HepG2 (cell line): ENCODE measurements around the gene MT1A. TPM values are rescaled to one million over a fixed set of nuclear protein-coding genes. Genes with fewer than 3 reads are reported as not detected.

Experiments used
- CENPX ChIP-seq: sonication (generic); formaldehyde crosslinking; IDR thresholded peaks from 2 replicates; pipeline ENCODE4 v1.9.0; 2021; ENCODE audit warnings: mild to moderate bottlenecking, missing genetic modification reagents, moderate library complexity
- EP300 ChIP-seq, 3 experiments: sonication (generic) in 1 of 3; formaldehyde crosslinking in 1 of 3; IDR thresholded peaks; 2 replicates each; pipeline versions ENCODE4 v1.5.1 to v1.6.1; 2011 to 2020; ENCODE audit warnings: low read depth in 2 of 3, low read length in 2 of 3, borderline replicate concordance in 1 of 3, improper control_type of control experiment in 1 of 3, mild to moderate bottlenecking in 1 of 3, missing genetic modification reagents in 1 of 3, moderate library complexity in 1 of 3
- GPBP1L1 ChIP-seq: sonication (generic); formaldehyde crosslinking; IDR thresholded peaks from 2 replicates; pipeline ENCODE4 v1.5.0; 2020; ENCODE audit warnings: mild to moderate bottlenecking, missing genetic modification reagents
- HNF4A ChIP-seq: sonication (generic); formaldehyde crosslinking; IDR thresholded peaks from 2 replicates; pipeline ENCODE4 v1.4.0; 2020; ENCODE audit warnings: missing genetic modification reagents
- ZNF318 ChIP-seq: sonication (generic); formaldehyde crosslinking; IDR thresholded peaks from 2 replicates; pipeline ENCODE4 v1.4.0; 2020; ENCODE audit warnings: mild to moderate bottlenecking, missing genetic modification reagents
- ZNF430 ChIP-seq: sonication (generic); formaldehyde crosslinking; IDR thresholded peaks from 2 replicates; pipeline ENCODE4 v1.9.0; 2021; ENCODE audit warnings: mild to moderate bottlenecking, missing genetic modification reagents
- ZNF678 ChIP-seq: sonication (generic); formaldehyde crosslinking; IDR thresholded peaks from 2 replicates; pipeline ENCODE4 v1.4.0; 2020; ENCODE audit warnings: mild to moderate bottlenecking, missing genetic modification reagents
- ZSCAN25 ChIP-seq: sonication (generic); formaldehyde crosslinking; IDR thresholded peaks from 2 replicates; pipeline ENCODE4 v1.8.0; 2022; ENCODE audit warnings: mild to moderate bottlenecking, missing genetic modification reagents
- polyA plus RNA-seq, 8 experiments: library from polyadenylated mRNA; depleted of rRNA in 3 of 8; stranded (reverse) in 7 of 8; unstranded in 1 of 8; fragments of >200 nt; fragmentation: Illumina TruSeq in 4 of 8; extraction: Trizol in 4 of 8; gene quantifications; 2 replicates each; pipeline versions ENCODE4 v1.2.1 to v1.2.3, GENCODE V29; 2011 to 2016; ENCODE audit warnings: low read depth in 4 of 8, missing spikeins in 1 of 8, mixed read lengths in 1 of 8; ENCODE audit not compliant: insufficient read depth in 1 of 8
- total RNA-seq, 5 experiments: library from RNA; depleted of rRNA; stranded (reverse); fragments of >200 nt; fragmentation: Illumina TruSeq; extraction: Trizol; gene quantifications; 2 replicates each; pipeline ENCODE4 v1.2.3, GENCODE V29; 2016; ENCODE audit warnings: low read depth in 1 of 5
- TF ChIP-seq, protein P1 (sequence below): sonication (generic); formaldehyde crosslinking; IDR thresholded peaks from 2 replicates; pipeline ENCODE4 v1.5.0; 2020; ENCODE audit warnings: missing genetic modification reagents, mild to moderate bottlenecking, borderline replicate concordance
- TF ChIP-seq, protein P2 (sequence below): sonication (generic); formaldehyde crosslinking; IDR thresholded peaks from 2 replicates; pipeline ENCODE4 v1.4.0; 2020; ENCODE audit warnings: missing genetic modification reagents
- TF ChIP-seq, protein P3 (sequence below): sonication (generic); formaldehyde crosslinking; IDR thresholded peaks from 2 replicates; pipeline ENCODE4 v1.5.0; 2020; ENCODE audit warnings: mild to moderate bottlenecking, missing genetic modification reagents, moderate library complexity

The MT1A gene
- total and polyA plus RNA-seq, 2 of the 13 experiments (the other 11 are each of a cell fraction or from before 2014, with no cell fraction given), result 8.3 to 10.4 TPM

DNA sequence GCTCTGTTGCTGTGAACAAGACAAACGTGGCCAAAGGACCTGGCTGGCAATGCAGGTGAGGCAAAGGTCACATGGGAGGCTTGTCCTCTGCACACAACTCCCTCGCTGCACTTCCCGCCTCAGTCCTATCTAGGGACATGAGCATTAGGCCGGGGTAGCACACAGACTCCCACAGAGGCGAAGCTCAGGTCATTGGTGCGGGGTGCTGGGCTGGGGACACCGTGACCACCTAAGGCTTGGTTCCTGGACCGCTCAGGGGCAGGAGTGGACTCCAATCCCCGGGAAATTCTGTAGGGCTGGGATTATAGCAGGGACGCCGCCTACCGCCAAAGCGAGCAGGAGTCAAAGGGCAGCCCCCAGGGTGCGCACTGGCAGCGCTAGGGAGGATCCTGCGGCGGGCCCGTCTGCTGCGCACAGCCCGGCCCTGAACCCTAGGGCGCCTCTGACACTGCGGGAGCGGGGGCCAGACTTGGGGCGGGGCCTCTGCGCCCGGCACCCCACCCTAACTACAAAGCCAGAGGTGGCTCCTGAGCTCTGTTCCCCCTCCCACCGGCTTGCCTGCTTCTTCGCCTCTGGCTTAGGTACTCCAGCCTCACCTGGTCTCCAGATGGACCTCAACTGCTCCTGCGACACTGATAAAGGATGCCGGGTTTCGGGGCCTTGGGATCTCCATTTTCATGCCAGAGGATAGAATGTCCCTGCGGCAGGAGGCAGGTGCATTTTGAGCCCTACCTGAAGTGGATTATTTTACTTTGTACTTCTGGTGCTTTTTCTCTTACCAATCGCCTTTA lies 9.4 kb downstream of the MT1A start (continued):
- TF ChIP-seq ZNF318 (peak; percentile 52; the same call in 1 of the 2 replicates), CENPX (no peak), ZSCAN25 (peak; percentile 31; the same call in 1 of the 2 replicates), EP300 (IDR thresholded peaks at IDR 0.05; ENCODE audit: low read depth in 2 of 2, low read length in 2 of 2) (no peak), EP300 (CRISPR knock-in tag; IDR thresholded peaks at IDR 0.05; ENCODE audit: borderline replicate concordance) (no peak), ZNF430 (0 out of 2 replicates have a peak, but pooled peaks have one; percentile 57), HNF4A (peak; percentile 52; the same call in 1 of the 2 replicates), ZNF678 (CRISPR knock-in tag) (no peak), GPBP1L1 (no peak)
- TF ChIP-seq, protein P1, sequence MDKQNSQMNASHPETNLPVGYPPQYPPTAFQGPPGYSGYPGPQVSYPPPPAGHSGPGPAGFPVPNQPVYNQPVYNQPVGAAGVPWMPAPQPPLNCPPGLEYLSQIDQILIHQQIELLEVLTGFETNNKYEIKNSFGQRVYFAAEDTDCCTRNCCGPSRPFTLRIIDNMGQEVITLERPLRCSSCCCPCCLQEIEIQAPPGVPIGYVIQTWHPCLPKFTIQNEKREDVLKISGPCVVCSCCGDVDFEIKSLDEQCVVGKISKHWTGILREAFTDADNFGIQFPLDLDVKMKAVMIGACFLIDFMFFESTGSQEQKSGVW, result no peak
- TF ChIP-seq, protein P2, sequence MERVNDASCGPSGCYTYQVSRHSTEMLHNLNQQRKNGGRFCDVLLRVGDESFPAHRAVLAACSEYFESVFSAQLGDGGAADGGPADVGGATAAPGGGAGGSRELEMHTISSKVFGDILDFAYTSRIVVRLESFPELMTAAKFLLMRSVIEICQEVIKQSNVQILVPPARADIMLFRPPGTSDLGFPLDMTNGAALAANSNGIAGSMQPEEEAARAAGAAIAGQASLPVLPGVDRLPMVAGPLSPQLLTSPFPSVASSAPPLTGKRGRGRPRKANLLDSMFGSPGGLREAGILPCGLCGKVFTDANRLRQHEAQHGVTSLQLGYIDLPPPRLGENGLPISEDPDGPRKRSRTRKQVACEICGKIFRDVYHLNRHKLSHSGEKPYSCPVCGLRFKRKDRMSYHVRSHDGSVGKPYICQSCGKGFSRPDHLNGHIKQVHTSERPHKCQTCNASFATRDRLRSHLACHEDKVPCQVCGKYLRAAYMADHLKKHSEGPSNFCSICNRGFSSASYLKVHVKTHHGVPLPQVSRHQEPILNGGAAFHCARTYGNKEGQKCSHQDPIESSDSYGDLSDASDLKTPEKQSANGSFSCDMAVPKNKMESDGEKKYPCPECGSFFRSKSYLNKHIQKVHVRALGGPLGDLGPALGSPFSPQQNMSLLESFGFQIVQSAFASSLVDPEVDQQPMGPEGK (CRISPR knock-in tag), result peak; percentile 51; the same call in 1 of the 2 replicates
- TF ChIP-seq, protein P3, sequence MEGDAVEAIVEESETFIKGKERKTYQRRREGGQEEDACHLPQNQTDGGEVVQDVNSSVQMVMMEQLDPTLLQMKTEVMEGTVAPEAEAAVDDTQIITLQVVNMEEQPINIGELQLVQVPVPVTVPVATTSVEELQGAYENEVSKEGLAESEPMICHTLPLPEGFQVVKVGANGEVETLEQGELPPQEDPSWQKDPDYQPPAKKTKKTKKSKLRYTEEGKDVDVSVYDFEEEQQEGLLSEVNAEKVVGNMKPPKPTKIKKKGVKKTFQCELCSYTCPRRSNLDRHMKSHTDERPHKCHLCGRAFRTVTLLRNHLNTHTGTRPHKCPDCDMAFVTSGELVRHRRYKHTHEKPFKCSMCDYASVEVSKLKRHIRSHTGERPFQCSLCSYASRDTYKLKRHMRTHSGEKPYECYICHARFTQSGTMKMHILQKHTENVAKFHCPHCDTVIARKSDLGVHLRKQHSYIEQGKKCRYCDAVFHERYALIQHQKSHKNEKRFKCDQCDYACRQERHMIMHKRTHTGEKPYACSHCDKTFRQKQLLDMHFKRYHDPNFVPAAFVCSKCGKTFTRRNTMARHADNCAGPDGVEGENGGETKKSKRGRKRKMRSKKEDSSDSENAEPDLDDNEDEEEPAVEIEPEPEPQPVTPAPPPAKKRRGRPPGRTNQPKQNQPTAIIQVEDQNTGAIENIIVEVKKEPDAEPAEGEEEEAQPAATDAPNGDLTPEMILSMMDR (CRISPR knock-in tag), result peak; percentile 71
